T-helper 2 cell (primary cell): ENCODE results near the gene LPAR1.
"Not testable (repeated sequence)": the region's sequence is repeated elsewhere in the genome, so short reads cannot be mapped to it uniquely, and the experiment has no call there.

Source experiments
- DNase-seq, 5 experiments: peaks; one replicate each; pipeline versions ENCODE4 v3.0.0 to v3.0.0-alpha.2; 2012 to 2022

Gene LPAR1

GRCh38 chr9:110864011-110864410 lies 174.3 kb downstream of the LPAR1 start:
- DNase-seq = no peak

GRCh38 chr9:110861370-110862110 lies 176.7 kb downstream of the LPAR1 start:
- not testable (repeated sequence) for DNase-seq

GRCh38 chr9:110856772-110857171 lies 181.5 kb downstream of the LPAR1 start:
- DNase-seq = no peak

DNA sequence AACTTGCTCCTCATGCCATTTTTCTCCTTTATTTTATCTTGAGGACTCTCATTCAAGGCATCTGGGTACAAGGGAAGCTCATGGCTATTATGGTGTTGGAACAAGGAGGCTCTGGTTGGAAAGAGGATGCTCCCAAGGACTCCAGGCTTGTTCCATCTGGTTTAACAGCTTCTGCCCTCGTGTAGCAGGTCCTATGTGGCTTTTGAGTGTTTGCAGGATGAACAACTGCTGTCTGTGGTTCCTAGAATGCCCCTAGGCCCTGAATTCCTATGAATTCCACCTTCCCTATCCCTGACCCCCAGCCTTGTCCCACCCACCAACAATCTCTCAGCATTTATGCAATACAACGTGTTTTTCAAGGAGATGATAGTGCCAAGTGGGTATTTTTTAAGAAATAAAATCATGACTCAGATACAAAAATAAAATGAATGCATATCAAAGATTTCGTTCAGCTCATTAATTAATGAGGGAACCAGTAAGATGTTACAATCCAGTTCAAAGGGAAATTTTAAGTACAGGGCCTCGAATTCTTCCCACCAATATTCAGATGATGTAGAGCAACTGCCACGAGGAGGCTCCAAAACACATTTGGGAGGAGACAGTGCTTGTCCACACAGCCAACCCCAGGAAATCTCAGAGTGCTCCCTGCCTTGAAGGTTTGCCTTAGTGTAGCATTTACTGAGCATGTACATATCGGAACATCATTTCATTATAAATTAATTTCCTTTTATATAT lies 187.7 kb downstream of the LPAR1 start:
- no peak for DNase-seq

DNA sequence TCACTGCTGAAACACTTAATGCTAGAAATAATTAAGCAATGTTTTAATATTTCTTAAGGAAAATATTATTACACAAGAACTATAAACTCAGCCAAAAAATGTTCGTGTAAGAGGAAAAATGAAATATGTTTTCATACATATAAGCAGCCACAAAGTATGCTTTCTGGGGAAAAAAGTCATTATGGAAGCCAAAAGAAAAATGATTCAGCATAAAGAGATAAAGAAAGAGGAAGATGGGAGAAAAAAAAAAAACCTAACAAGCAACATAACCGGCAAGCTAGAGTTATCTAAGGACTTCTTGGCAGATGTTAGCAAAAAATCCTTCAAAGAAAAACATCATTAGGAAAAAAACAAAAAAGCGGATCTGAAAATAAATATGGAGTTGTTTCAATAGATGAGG lies 190.6 kb downstream of the LPAR1 start:
- no peak for DNase-seq

DNA sequence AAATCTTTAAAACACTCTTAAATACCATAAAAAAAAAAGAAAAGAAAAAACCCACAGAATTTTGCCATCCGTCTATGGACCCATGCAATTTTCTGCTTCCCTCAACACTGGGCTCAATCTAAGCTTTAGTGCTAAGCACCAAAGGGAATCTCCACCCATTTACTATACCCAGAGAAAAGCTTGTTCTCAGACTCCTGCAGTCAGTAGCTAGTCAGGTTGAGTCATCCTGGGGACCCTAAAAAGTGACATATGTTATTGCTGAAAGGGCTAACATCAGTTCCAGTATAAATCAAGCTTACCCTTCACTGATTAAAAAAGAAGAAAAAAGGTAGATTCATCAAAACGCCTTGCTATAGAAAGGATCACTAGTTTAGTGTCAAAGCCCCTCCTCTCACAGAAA lies 192.1 kb downstream of the LPAR1 start:
- no peak for DNase-seq

DNA sequence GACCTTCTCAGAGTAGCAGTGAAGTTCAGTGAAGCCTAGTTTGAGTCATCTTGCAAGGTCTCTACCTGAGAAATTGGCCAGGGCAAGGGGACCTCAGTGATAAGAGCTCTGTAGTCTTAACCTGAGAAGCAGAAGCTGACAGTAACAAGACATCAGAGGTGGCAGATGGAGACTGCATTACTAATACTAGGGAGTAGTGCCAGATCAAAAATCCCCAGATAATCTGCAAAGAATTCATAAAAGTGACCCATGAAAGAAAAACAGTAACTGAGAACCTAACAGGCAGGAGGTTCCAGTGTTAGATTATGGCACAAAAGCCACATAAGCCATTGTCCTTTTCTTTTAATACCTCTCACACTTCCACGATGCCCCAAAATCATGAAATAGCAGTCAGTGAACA lies 194.1 kb downstream of the LPAR1 start:
- no peak for DNase-seq

- DNase-seq = no peak
These were observed 195.3 kb downstream of the LPAR1 start for GRCh38 chr9:110842986-110843385.

- no peak for DNase-seq
These were observed 196.1 kb downstream of the LPAR1 start for GRCh38 chr9:110842169-110842568.

GRCh38 chr9:110837401-110838005 lies 200.8 kb downstream of the LPAR1 start:
- DNase-seq = no peak

DNA sequence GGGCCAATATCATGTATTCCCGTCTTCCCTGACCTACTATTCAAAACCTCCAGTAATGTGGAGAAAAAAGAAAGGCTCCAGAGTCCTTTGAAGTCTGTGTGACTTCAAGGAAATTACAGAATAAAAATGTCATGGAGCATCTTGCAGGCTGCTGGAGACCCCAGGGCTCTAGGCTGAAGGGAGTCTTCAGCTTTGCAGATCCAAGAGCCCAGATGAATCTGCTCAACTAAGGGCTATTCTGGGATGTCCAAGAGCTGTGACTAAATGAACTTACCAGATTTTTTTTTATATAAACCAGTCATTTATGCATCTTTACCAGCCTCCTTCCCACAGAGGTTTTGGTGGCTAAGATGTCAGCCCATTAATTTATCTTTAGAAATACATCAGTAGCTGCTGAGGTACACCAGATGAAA lies 202.4 kb downstream of the LPAR1 start:
- no peak for DNase-seq

- DNase-seq = no peak
These were observed 202.9 kb downstream of the LPAR1 start for GRCh38 chr9:110835404-110835803.

- no peak for DNase-seq
These were observed 205.3 kb downstream of the LPAR1 start for GRCh38 chr9:110832926-110833325.

DNA sequence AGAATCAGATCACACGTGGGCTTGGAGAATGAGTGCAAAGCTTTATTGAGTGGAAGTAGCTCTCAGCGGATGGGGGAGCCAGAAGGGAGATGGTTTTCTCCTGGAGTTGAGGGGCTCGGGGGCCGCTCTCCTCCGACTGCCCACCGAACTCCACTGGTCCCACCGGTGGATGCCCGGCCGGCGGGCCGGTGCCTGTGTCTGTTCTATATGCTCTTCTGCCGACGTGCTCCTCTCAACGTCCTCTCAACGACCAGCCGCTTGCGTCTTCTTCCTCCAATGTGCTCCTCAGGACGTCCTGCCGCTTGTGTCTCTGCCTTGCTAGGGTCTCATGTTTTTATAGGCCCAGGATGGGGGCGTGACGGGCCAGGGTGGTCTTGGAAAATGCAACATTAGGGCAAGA lies 207.8 kb downstream of the LPAR1 start:
- no peak for DNase-seq

GRCh38 chr9:110828264-110828663 lies 210.0 kb downstream of the LPAR1 start:
- DNase-seq = no peak

- not testable (repeated sequence) for DNase-seq
These were observed 211.9 kb downstream of the LPAR1 start for GRCh38 chr9:110826400-110826799.

- no peak for DNase-seq
These were observed 212.3 kb downstream of the LPAR1 start for GRCh38 chr9:110825950-110826349.

DNA sequence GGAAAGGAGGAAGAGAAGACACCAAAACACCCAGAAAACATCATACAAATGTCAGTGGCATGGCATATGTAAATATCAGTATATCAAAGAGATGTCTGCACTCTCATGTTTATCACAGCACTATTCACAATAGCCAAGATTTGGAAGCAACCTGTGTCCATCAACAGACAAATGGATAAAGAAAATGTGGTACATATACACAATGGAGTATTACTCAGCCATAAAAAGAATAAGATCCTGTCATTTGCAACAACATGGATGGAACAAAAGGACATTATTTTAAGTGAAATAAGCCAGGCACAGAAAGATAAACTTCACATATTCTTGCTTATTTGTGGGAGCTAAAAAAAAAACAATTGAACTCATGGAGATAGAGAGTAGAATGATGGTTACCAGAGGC lies 213.1 kb downstream of the LPAR1 start:
- not testable (repeated sequence) for DNase-seq
